Esophagus squamous epithelium (tissue), 4 donors: ENCODE results near the gene CCDC194.

Experiments used
- CTCF ChIP-seq, 6 experiments: fragments of 450-650 bp in 4 of 6; fragments of 200-600 bp in 2 of 6; sonication (generic) in 2 of 6; IDR thresholded peaks; one replicate each; pipeline ENCODE4 v1.5.1; 2016 to 2019; ENCODE audit warnings: antibody characterized with exemption in 6 of 6, mild to moderate bottlenecking in 4 of 6, moderate library complexity in 4 of 6
- POLR2A ChIP-seq, 4 donors: fragments of 450-650 bp; IDR thresholded peaks; one replicate each; pipeline ENCODE4 v1.6.1; 2017; ENCODE audit warnings: antibody characterized with exemption in 4 of 4, mild to moderate bottlenecking in 4 of 4, moderate library complexity in 3 of 4

- TF ChIP-seq CTCF (IDR thresholded peaks at IDR 0.05) (no peak), POLR2A (IDR thresholded peaks at IDR 0.05) (no peak)
Measured at GRCh38 chr19:17404015-17404414, 10.0 kb upstream of the CCDC194 start.
